Sigmoid colon (tissue), 3 donors: ENCODE results near the gene THYN1.

Experiments
- POLR2A ChIP-seq, 2 donors: fragments of 450-650 bp; IDR thresholded peaks; one replicate each; pipeline ENCODE4 v1.6.1; 2016; ENCODE audit warnings: antibody characterized with exemption in 2 of 2, mild to moderate bottlenecking in 2 of 2, moderate library complexity in 2 of 2
- TF ChIP-seq, protein P1 (sequence below), 4 experiments: fragments of 450-650 bp in 3 of 4; fragments of 200-600 bp in 1 of 4; IDR thresholded peaks; one replicate each; pipeline ENCODE4 v1.5.1; 2016 to 2019; ENCODE audit warnings: antibody characterized with exemption in 4 of 4, mild to moderate bottlenecking in 3 of 4, moderate library complexity in 2 of 4

DNA sequence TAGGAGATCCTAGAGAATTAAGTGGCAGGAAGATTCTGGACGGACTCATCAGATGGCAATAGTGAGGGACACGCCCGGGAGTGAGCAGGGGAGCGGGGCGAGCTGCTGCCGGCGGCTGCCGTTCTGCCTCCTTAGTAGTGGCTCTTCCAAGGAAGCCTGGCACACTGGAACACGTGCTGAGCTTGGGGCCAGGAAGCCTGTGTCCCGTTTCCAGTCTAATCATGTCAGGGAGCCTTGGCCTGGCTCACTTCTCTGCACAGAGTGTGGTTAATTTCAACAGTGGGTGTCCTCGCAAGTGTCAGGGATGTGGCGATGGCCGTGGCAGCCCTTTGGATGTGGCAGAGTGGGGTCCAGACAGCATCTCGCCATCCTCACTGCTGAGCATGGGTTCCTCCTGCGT is 39.5 kb upstream of the THYN1 start:
- TF ChIP-seq POLR2A (IDR thresholded peaks at IDR 0.05), result no peak
- TF ChIP-seq, protein P1, sequence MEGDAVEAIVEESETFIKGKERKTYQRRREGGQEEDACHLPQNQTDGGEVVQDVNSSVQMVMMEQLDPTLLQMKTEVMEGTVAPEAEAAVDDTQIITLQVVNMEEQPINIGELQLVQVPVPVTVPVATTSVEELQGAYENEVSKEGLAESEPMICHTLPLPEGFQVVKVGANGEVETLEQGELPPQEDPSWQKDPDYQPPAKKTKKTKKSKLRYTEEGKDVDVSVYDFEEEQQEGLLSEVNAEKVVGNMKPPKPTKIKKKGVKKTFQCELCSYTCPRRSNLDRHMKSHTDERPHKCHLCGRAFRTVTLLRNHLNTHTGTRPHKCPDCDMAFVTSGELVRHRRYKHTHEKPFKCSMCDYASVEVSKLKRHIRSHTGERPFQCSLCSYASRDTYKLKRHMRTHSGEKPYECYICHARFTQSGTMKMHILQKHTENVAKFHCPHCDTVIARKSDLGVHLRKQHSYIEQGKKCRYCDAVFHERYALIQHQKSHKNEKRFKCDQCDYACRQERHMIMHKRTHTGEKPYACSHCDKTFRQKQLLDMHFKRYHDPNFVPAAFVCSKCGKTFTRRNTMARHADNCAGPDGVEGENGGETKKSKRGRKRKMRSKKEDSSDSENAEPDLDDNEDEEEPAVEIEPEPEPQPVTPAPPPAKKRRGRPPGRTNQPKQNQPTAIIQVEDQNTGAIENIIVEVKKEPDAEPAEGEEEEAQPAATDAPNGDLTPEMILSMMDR (IDR thresholded peaks at IDR 0.05), result no peak
